GM21786 (cell line): ENCODE results near the gene VGLL4.
A peak's percentile ranks its signal among the peaks of the same experiment; 100 is the strongest.
"Not testable (repeated sequence)": the region's sequence is repeated elsewhere in the genome, so short reads cannot be mapped to it uniquely, and the experiment has no call there.

Source experiments
- ATAC-seq: cut with Tn5 transposase; IDR thresholded peaks from one replicate; pipeline ENCODE4 v1.9.1; 2021; ENCODE audit not compliant: unreplicated experiment

The VGLL4 gene

GRCh38 chr3:11643605-11644087 lies at the start of gene VGLL4:
Gene VGLL4, minus strand, starts transcription at chr3:11643915. Its CDS starts 397 bp downstream, at chr3:11643518.
- peak; percentile 49 for ATAC-seq

GRCh38 chr3:11692532-11692813 lies 48.8 kb upstream of the VGLL4 start:
- no peak for ATAC-seq

GRCh38 chr3:11691767-11692531 lies 48.2 kb upstream of the VGLL4 start:
- ATAC-seq: no peak

GRCh38 chr3:11690863-11691766 lies 47.4 kb upstream of the VGLL4 start:
- ATAC-seq: no peak

GRCh38 chr3:11689749-11690148 lies 46.0 kb upstream of the VGLL4 start:
- ATAC-seq: no peak

GRCh38 chr3:11684980-11685379 lies 41.3 kb upstream of the VGLL4 start:
- not testable (repeated sequence) for ATAC-seq

GRCh38 chr3:11680509-11680908 lies 36.8 kb upstream of the VGLL4 start:
- ATAC-seq: no peak

GRCh38 chr3:11679964-11680363 lies 36.2 kb upstream of the VGLL4 start:
- ATAC-seq: no peak

GRCh38 chr3:11672363-11672762 lies 28.6 kb upstream of the VGLL4 start:
- ATAC-seq: no peak

- peak; percentile 76 for ATAC-seq
These were observed 28.0 kb upstream of the VGLL4 start for GRCh38 chr3:11671648-11672100.

- no peak for ATAC-seq
These were observed 24.8 kb upstream of the VGLL4 start for GRCh38 chr3:11668243-11669235.

- no peak for ATAC-seq
These were observed 21.6 kb upstream of the VGLL4 start for GRCh38 chr3:11665331-11665730.

GRCh38 chr3:11662392-11662990 lies 18.8 kb upstream of the VGLL4 start:
- no peak for ATAC-seq

GRCh38 chr3:11661827-11662226 lies 18.1 kb upstream of the VGLL4 start:
- no peak for ATAC-seq

- ATAC-seq: no peak
These were observed 17.4 kb upstream of the VGLL4 start for GRCh38 chr3:11661052-11661656.

- ATAC-seq: no peak
These were observed 16.5 kb upstream of the VGLL4 start for GRCh38 chr3:11660242-11660641.

- no peak for ATAC-seq
These were observed 14.5 kb upstream of the VGLL4 start for GRCh38 chr3:11658180-11658579.

- ATAC-seq: no peak
These were observed 11.6 kb upstream of the VGLL4 start for GRCh38 chr3:11655196-11655928.

GRCh38 chr3:11654166-11654565 lies 10.5 kb upstream of the VGLL4 start:
- ATAC-seq: no peak
